IPS DF 6.9 (cell line): ENCODE measurements around the gene CFAP65.

ENCODE experiments used
- DNase-seq: peaks from one replicate; pipeline ENCODE4 v3.0.0-alpha.2; 2013; ENCODE audit warnings: low read depth, low spot score
- H3K27ac ChIP-seq: one replicate; pipeline ENCODE4 v1.5.1; 2013; ENCODE audit warnings: low read length, control low read depth
- H3K27me3 ChIP-seq: 2 replicates; pipeline ENCODE4 v1.6.1; 2013; ENCODE audit warnings: mild to moderate bottlenecking, low read length; ENCODE audit not compliant: control insufficient read depth, insufficient read depth
- H3K36me3 ChIP-seq: 2 replicates; pipeline ENCODE4 v1.6.1; 2013; ENCODE audit warnings: low read length; ENCODE audit not compliant: control insufficient read depth, insufficient read depth
- H3K4me1 ChIP-seq: 2 replicates; pipeline ENCODE4 v1.6.1; 2013; ENCODE audit warnings: low read length; ENCODE audit not compliant: control insufficient read depth, insufficient read depth
- H3K4me3 ChIP-seq: 2 replicates; pipeline ENCODE4 v1.5.1; 2013; ENCODE audit warnings: mild to moderate bottlenecking, low read length
- H3K9me3 ChIP-seq: 2 replicates; pipeline ENCODE4 v1.6.1; 2013; ENCODE audit warnings: low read length, inconsistent platforms; ENCODE audit not compliant: control insufficient read depth, insufficient read depth
- WGBS: extraction: QIAGEN DNeasy Blood & Tissue Kit; methylation state at CpG from one replicate; pipeline ENCODE4 v1.1.7; 2013; ENCODE audit warnings: mixed read lengths, missing lambda C conversion rate; ENCODE audit not compliant: insufficient read length, insufficient coverage; 5-methylcytosine and 5-hydroxymethylcytosine counted together

CFAP65 gene

GRCh38 chr2:219045937-219046550 lies 4.7 kb upstream of the CFAP65 start:
- DNase-seq, result no peak
- no peaks in the 10 kb centered on the region for H3K27me3 ChIP-seq
- no CpG with 5 or more reads among the region's 6 CpGs for WGBS

GRCh38 chr2:219042750-219043149 lies 1.4 kb upstream of the CFAP65 start:
- Histone ChIP-seq H3K4me1 (no peaks in the 10 kb centered on the region), H3K9me3 (no peaks in the 10 kb centered on the region), H3K4me3 (no peak overlapping the region), H3K27me3 (no peaks in the 10 kb centered on the region), H3K36me3 (no peaks in the 10 kb centered on the region), H3K27ac (no peak overlapping the region)
- no CpG with 5 or more reads among the region's 2 CpGs for WGBS
- no peak for DNase-seq

More at GRCh38 chr2:219045937-219046550, 4.7 kb upstream of the CFAP65 start:
- Histone ChIP-seq H3K9me3 (no peaks in the 10 kb centered on the region), H3K36me3 (no peaks in the 10 kb centered on the region), H3K4me3 (no peak overlapping the region), H3K4me1 (no peaks in the 10 kb centered on the region), H3K27ac (no peak overlapping the region)

- Histone ChIP-seq H3K4me1 (no peaks in the 10 kb centered on the region), H3K27ac (no peak overlapping the region), H3K27me3 (no peaks in the 10 kb centered on the region), H3K4me3 (no peak overlapping the region), H3K36me3 (no peaks in the 10 kb centered on the region), H3K9me3 (no peaks in the 10 kb centered on the region)
- WGBS, result no CpG with 5 or more reads among the region's 4 CpGs
- DNase-seq, result no peak
Measured at GRCh38 chr2:219042157-219042556, 841 bp upstream of the CFAP65 start.

GRCh38 chr2:219038600-219038999 lies 2.7 kb downstream of the CFAP65 start:
- Histone ChIP-seq H3K27me3 (no peaks in the 10 kb centered on the region), H3K4me1 (no peaks in the 10 kb centered on the region), H3K4me3 (no peak overlapping the region), H3K9me3 (no peaks in the 10 kb centered on the region), H3K36me3 (no peaks in the 10 kb centered on the region), H3K27ac (no peak overlapping the region)
- WGBS, result no CpG with 5 or more reads among the region's 1 CpG
- DNase-seq, result no peak

- Histone ChIP-seq H3K4me3 (no peak overlapping the region), H3K36me3 (no peaks in the 10 kb centered on the region)
- no CpG with 5 or more reads among the region's 8 CpGs for WGBS
Measured at GRCh38 chr2:219037783-219038499, 3.4 kb downstream of the CFAP65 start.

GRCh38 chr2:219035942-219036341 lies 5.4 kb downstream of the CFAP65 start:
- Histone ChIP-seq H3K4me1 (no peaks in the 10 kb centered on the region), H3K36me3 (no peaks in the 10 kb centered on the region), H3K27ac (no peak overlapping the region), H3K27me3 (no peaks in the 10 kb centered on the region), H3K4me3 (no peak overlapping the region), H3K9me3 (no peaks in the 10 kb centered on the region)
- no peak for DNase-seq
- no CpG with 5 or more reads among the region's 2 CpGs for WGBS

More at GRCh38 chr2:219037783-219038499, 3.4 kb downstream of the CFAP65 start:
- H3K4me1 ChIP-seq, result no peaks in the 10 kb centered on the region
- no peak overlapping the region for H3K27ac ChIP-seq
- no peak for DNase-seq
- H3K9me3 ChIP-seq, result no peaks in the 10 kb centered on the region
- no peaks in the 10 kb centered on the region for H3K27me3 ChIP-seq

- H3K36me3 ChIP-seq, result no peaks in the 10 kb centered on the region
- no peak overlapping the region for H3K27ac ChIP-seq
- no peaks in the 10 kb centered on the region for H3K9me3 ChIP-seq
- no peaks in the 10 kb centered on the region for H3K27me3 ChIP-seq
- no peak for DNase-seq
- H3K4me3 ChIP-seq, result no peak overlapping the region
- no peaks in the 10 kb centered on the region for H3K4me1 ChIP-seq
- WGBS, result no CpG with 5 or more reads among the region's 6 CpGs
Measured at GRCh38 chr2:219034823-219035222, 6.5 kb downstream of the CFAP65 start.

- Histone ChIP-seq H3K4me3 (no peak overlapping the region), H3K9me3 (no peaks in the 10 kb centered on the region), H3K4me1 (no peaks in the 10 kb centered on the region), H3K36me3 (no peaks in the 10 kb centered on the region), H3K27ac (no peak overlapping the region), H3K27me3 (no peaks in the 10 kb centered on the region)
- DNase-seq, result no peak
- WGBS, result no CpG with 5 or more reads among the region's 23 CpGs
Measured at GRCh38 chr2:219032051-219032745, 9.1 kb downstream of the CFAP65 start.

- WGBS, result no CpG with 5 or more reads among the region's 21 CpGs
- Histone ChIP-seq H3K4me3 (no peak overlapping the region), H3K36me3 (no peaks in the 10 kb centered on the region), H3K4me1 (no peaks in the 10 kb centered on the region), H3K27ac (no peak overlapping the region), H3K27me3 (no peaks in the 10 kb centered on the region), H3K9me3 (no peaks in the 10 kb centered on the region)
- no peak for DNase-seq
Measured at GRCh38 chr2:219031005-219031738, 10.1 kb downstream of the CFAP65 start.

- WGBS, result no CpG with 5 or more reads among the region's 16 CpGs
- no peaks in the 10 kb centered on the region for H3K36me3 ChIP-seq
- DNase-seq, result no peak
- no peaks in the 10 kb centered on the region for H3K27me3 ChIP-seq
- H3K9me3 ChIP-seq, result no peaks in the 10 kb centered on the region
- H3K4me3 ChIP-seq, result no peak overlapping the region
- no peaks in the 10 kb centered on the region for H3K4me1 ChIP-seq
- H3K27ac ChIP-seq, result no peak overlapping the region
Measured at GRCh38 chr2:219030177-219030940, 11.0 kb downstream of the CFAP65 start.
